CD14-positive monocyte (primary cell): Measurements from ENCODE around the gene PLA2G1B. TPM values are rescaled to one million over a fixed set of nuclear protein-coding genes. Genes with fewer than 3 reads are reported as not detected.
"Not testable (repeated sequence)": the region's sequence is repeated elsewhere in the genome, so short reads cannot be mapped to it uniquely, and the experiment has no call there.

ENCODE experiments used
- DNase-seq, 3 donors: peaks; one replicate each; pipeline ENCODE4 v3.0.0-alpha.2; 2011 to 2022
- H2AFZ ChIP-seq: 2 replicates; pipeline ENCODE4 v1.6.0; 2012; ENCODE audit warnings: mild to moderate bottlenecking, low read depth, low read length, inconsistent platforms; ENCODE audit not compliant: insufficient read depth, poor library complexity, severe bottlenecking
- H3K27ac ChIP-seq, 2 donors: 1 replicate in 1 of 2; 2 replicates in 1 of 2; pipeline ENCODE4 v1.5.1; 2012 to 2013; ENCODE audit warnings: low read length in 2 of 2, control low read depth in 1 of 2, inconsistent platforms in 1 of 2, low read depth in 1 of 2, mild to moderate bottlenecking in 1 of 2
- H3K27me3 ChIP-seq, 2 donors: one replicate each; pipeline versions ENCODE4 v1.6.0 to v1.6.1; 2011 to 2013; ENCODE audit warnings: low read length in 2 of 2; ENCODE audit not compliant: control insufficient read depth in 2 of 2, insufficient read depth in 2 of 2
- H3K36me3 ChIP-seq, 2 donors: replicated peaks in 1 of 2; 1 replicate in 1 of 2; 2 replicates in 1 of 2; pipeline versions ENCODE4 v1.5.1 to v1.6.1; 2012 to 2013; ENCODE audit warnings: low read length in 2 of 2, control low read depth in 1 of 2, inconsistent platforms in 1 of 2, mild to moderate bottlenecking in 1 of 2; ENCODE audit not compliant: insufficient read depth in 2 of 2, control insufficient read depth in 1 of 2
- H3K4me1 ChIP-seq, 2 donors: 1 replicate in 1 of 2; 2 replicates in 1 of 2; pipeline versions ENCODE4 v1.5.1 to v1.6.1; 2012 to 2013; ENCODE audit warnings: low read length in 2 of 2, control low read depth in 1 of 2, inconsistent platforms in 1 of 2, mild to moderate bottlenecking in 1 of 2, moderate library complexity in 1 of 2; ENCODE audit not compliant: insufficient read depth in 2 of 2, control insufficient read depth in 1 of 2
- H3K4me2 ChIP-seq: replicated peaks from 2 replicates; pipeline ENCODE3; 2012; ENCODE audit warnings: low read length, moderate library complexity, mild to moderate bottlenecking; ENCODE audit not compliant: poor library complexity, severe bottlenecking; ENCODE audit errors: extremely low read depth
- H3K4me3 ChIP-seq, 3 experiments: fragments of 200-600 bp in 1 of 3; sonication (generic) in 1 of 3; replicated peaks in 1 of 3; 1 replicate in 2 of 3; 2 replicates in 1 of 3; pipeline ENCODE4 v1.5.1; 2011 to 2013; ENCODE audit warnings: low read length in 3 of 3, mild to moderate bottlenecking in 3 of 3, control low read depth in 2 of 3, low read depth in 2 of 3, inconsistent platforms in 1 of 3, moderate library complexity in 1 of 3
- H3K79me2 ChIP-seq: 2 replicates; pipeline ENCODE4 v1.6.0; 2012; ENCODE audit warnings: mild to moderate bottlenecking, control low read depth, inconsistent platforms, low read length, moderate library complexity; ENCODE audit not compliant: insufficient read depth
- H3K9ac ChIP-seq: 2 replicates; pipeline ENCODE4 v1.6.0; 2017; ENCODE audit warnings: low read length, mild to moderate bottlenecking; ENCODE audit not compliant: insufficient read depth, poor library complexity, severe bottlenecking
- H3K9me3 ChIP-seq, 2 donors: replicated peaks in 1 of 2; 1 replicate in 1 of 2; 2 replicates in 1 of 2; pipeline versions ENCODE4 v1.5.1 to v1.6.1; 2012 to 2013; ENCODE audit warnings: low read length in 2 of 2, control low read depth in 1 of 2; ENCODE audit not compliant: control insufficient read depth in 1 of 2, insufficient read depth in 1 of 2
- H4K20me1 ChIP-seq: 2 replicates; pipeline ENCODE4 v1.6.0; 2012; ENCODE audit warnings: mild to moderate bottlenecking, low read length, control low read depth, moderate library complexity; ENCODE audit not compliant: insufficient read depth
- H3K27ac Mint-ChIP-seq, 7 donors: one replicate each; pipeline ENCODE4 v1.8.0; 2020; ENCODE audit warnings: mild to moderate bottlenecking in 7 of 7, mixed read lengths in 7 of 7, moderate library complexity in 6 of 7, inconsistent platforms in 2 of 7
- H3K27me3 Mint-ChIP-seq, 3 donors: one replicate each; pipeline ENCODE4 v1.8.0; 2021 to 2022; ENCODE audit warnings: low read depth in 3 of 3, mild to moderate bottlenecking in 3 of 3, mixed read lengths in 3 of 3, moderate library complexity in 3 of 3, inconsistent platforms in 1 of 3
- H3K36me3 Mint-ChIP-seq, 2 donors: one replicate each; pipeline ENCODE4 v1.8.0; 2020; ENCODE audit warnings: mixed read lengths in 2 of 2, inconsistent platforms in 1 of 2, mild to moderate bottlenecking in 1 of 2
- H3K4me1 Mint-ChIP-seq: one replicate; pipeline ENCODE4 v1.8.0; 2020; ENCODE audit warnings: mild to moderate bottlenecking, mixed read lengths
- H3K4me3 Mint-ChIP-seq, 2 donors: one replicate each; pipeline ENCODE4 v1.8.0; 2020; ENCODE audit warnings: mild to moderate bottlenecking in 2 of 2, mixed read lengths in 2 of 2, moderate library complexity in 1 of 2
- H3K9me3 Mint-ChIP-seq, 7 donors: one replicate each; pipeline ENCODE4 v1.8.0; 2020 to 2022; ENCODE audit warnings: mixed read lengths in 7 of 7, mild to moderate bottlenecking in 6 of 7, moderate library complexity in 6 of 7, inconsistent platforms in 2 of 7
- WGBS: methylation state at CpG from one replicate; pipeline ENCODE4 v1.1.5; 2013; ENCODE audit warnings: missing lambda C conversion rate; ENCODE audit not compliant: insufficient coverage; 5-methylcytosine and 5-hydroxymethylcytosine counted together
- intact Hi-C, 2 donors: fragments of 100-400 bp; cut with micrococcal nuclease; formaldehyde crosslinking; loops; one replicate each; pipeline versions ENCODE4 v1.15.0 to v1.15.1; 2023
- polyA plus RNA-seq, 3 donors: library from polyadenylated mRNA; depleted of rRNA in 1 of 3; unstranded in 2 of 3; stranded (reverse) in 1 of 3; fragments of 300-500 nt in 2 of 3; fragments of >200 nt in 1 of 3; fragmentation: Illumina TruSeq in 2 of 3; gene quantifications; 1 replicate in 2 of 3; 2 replicates in 1 of 3; pipeline ENCODE4 v1.2.3, GENCODE V29; 2012 to 2021
- TF ChIP-seq, protein P1 (sequence below): fragments of 200-600 bp; IDR thresholded peaks from one replicate; pipeline ENCODE4 v1.8.0; 2022; ENCODE audit warnings: antibody characterized with exemption, mild to moderate bottlenecking

PLA2G1B gene
- polyA plus RNA-seq, 3 donors, result not detected

DNA sequence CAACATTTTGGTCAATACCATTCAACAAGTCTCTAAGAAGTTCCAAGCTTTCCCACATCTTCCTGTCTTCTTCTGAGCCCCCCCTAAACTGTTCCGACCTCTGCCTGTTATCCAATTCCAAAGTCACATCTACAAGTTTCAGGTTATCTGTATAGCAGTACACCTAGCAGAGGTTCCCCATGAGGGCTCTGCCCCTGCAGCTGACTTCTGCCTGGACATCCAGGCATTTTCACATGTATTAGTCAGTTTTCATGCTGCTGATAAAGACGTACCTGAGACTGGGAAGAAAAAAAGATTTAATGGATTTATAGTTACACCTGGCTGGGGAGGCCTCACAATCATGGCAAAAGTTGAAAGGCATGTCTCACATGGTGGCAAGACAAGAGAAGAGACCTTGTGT lies 10.2 kb upstream of the PLA2G1B start:
- Histone ChIP-seq H4K20me1 (no peaks in the 10 kb centered on the region), H3K9me3 (peaks cover 20 to 25% of the 10 kb centered on the region in 2 donors), H3K27me3 (no peaks in the 10 kb centered on the region), H3K9ac (no peak overlapping the region), H3K4me2 (no peak overlapping the region), H2AFZ (no peak overlapping the region), H3K27ac (no peak overlapping the region), H3K4me1 (no peaks in the 10 kb centered on the region), H3K79me2 (no peaks in the 10 kb centered on the region), H3K4me3 (no peak overlapping the region), H3K36me3 (no peaks in the 10 kb centered on the region)
- intact Hi-C loops, result no loop called here
- no peaks in the 10 kb centered on the region for H3K4me1 Mint-ChIP-seq
- H3K27ac Mint-ChIP-seq, result no peak overlapping the region
- H3K4me3 Mint-ChIP-seq, result no peak overlapping the region
- WGBS, result 100% methylated on average over 1 of the region's 2 CpGs
- peaks cover 0 to 2% (median 2%) of the 10 kb centered on the region in 3 donors for H3K27me3 Mint-ChIP-seq
- no peaks in the 10 kb centered on the region for H3K36me3 Mint-ChIP-seq
- peaks cover 17 to 41% (median 29%) of the 10 kb centered on the region in 7 donors for H3K9me3 Mint-ChIP-seq
- TF ChIP-seq, protein P1, sequence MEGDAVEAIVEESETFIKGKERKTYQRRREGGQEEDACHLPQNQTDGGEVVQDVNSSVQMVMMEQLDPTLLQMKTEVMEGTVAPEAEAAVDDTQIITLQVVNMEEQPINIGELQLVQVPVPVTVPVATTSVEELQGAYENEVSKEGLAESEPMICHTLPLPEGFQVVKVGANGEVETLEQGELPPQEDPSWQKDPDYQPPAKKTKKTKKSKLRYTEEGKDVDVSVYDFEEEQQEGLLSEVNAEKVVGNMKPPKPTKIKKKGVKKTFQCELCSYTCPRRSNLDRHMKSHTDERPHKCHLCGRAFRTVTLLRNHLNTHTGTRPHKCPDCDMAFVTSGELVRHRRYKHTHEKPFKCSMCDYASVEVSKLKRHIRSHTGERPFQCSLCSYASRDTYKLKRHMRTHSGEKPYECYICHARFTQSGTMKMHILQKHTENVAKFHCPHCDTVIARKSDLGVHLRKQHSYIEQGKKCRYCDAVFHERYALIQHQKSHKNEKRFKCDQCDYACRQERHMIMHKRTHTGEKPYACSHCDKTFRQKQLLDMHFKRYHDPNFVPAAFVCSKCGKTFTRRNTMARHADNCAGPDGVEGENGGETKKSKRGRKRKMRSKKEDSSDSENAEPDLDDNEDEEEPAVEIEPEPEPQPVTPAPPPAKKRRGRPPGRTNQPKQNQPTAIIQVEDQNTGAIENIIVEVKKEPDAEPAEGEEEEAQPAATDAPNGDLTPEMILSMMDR, result no peak
- no peak for DNase-seq

DNA sequence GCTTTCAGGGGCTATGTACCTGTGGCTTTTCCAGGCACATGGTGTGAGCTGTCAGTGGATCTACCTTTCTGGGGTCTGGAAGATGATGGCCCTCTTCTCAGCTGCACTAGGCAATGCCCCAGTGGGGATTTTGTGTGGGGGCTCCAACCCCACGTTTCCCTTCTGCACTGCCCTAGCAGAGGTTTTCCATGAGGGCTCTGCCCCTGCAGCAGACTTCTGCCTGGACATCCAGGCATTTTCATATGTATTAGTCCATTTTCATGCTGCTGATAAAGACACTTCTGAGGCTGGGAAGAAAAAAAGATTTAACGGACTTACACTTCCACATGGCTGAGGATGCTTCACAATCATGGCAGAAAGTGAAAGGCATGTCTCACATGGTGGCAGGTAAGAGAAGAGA lies 8.8 kb upstream of the PLA2G1B start:
- H3K4me1 ChIP-seq, H3K27me3 ChIP-seq, DNase-seq, H3K27ac Mint-ChIP-seq, H3K4me3 ChIP-seq, H3K4me2 ChIP-seq, H3K9ac ChIP-seq, H3K27me3 Mint-ChIP-seq, intact Hi-C loops, H4K20me1 ChIP-seq, H3K79me2 ChIP-seq, H3K36me3 Mint-ChIP-seq, H3K27ac ChIP-seq, H3K4me3 Mint-ChIP-seq, H3K36me3 ChIP-seq, H3K4me1 Mint-ChIP-seq, H2AFZ ChIP-seq: not testable (repeated sequence)
- peaks cover 17 to 41% (median 29%) of the 10 kb centered on the region in 7 donors for H3K9me3 Mint-ChIP-seq
- 100% methylated on average over 1 of the region's 2 CpGs for WGBS
- peaks cover 20 to 25% of the 10 kb centered on the region in 2 donors for H3K9me3 ChIP-seq
